GM19372 (cell line): ENCODE data around the gene KCNT1.

Experiments
- ATAC-seq: cut with Tn5 transposase; IDR thresholded peaks from one replicate; pipeline ENCODE4 v1.9.1; 2021; ENCODE audit warnings: mild to moderate bottlenecking, low read depth, moderate library complexity; ENCODE audit not compliant: unreplicated experiment

KCNT1 gene

GRCh38 chr9:135698236-135698635 lies 3.7 kb upstream of the KCNT1 start:
- no peak for ATAC-seq

- no peak for ATAC-seq
These were observed 3.2 kb upstream of the KCNT1 start for GRCh38 chr9:135698767-135699166.

- no peak for ATAC-seq
These were observed 2.5 kb upstream of the KCNT1 start, which contains the start of gene SOHLH1 for GRCh38 chr9:135699440-135699839. TSS of gene SOHLH1 (minus strand) at chr9:135699481. CDS start at chr9:135699467, 14 bp downstream.

GRCh38 chr9:135700525-135700924 lies 1.5 kb upstream of the KCNT1 start:
- no peak for ATAC-seq

GRCh38 chr9:135701067-135701958 lies 672 bp upstream of the KCNT1 start:
- no peak for ATAC-seq

- no peak for ATAC-seq
These were observed 1.7 kb downstream of the KCNT1 start for GRCh38 chr9:135703726-135704125.

GRCh38 chr9:135704483-135704882 lies 2.5 kb downstream of the KCNT1 start:
- no peak for ATAC-seq

- ATAC-seq = no peak
These were observed 3.4 kb downstream of the KCNT1 start for GRCh38 chr9:135705376-135705775.

- no peak for ATAC-seq
These were observed 4.3 kb downstream of the KCNT1 start for GRCh38 chr9:135706288-135706687.

- ATAC-seq = no peak
These were observed 5.5 kb downstream of the KCNT1 start for GRCh38 chr9:135707252-135708138.

GRCh38 chr9:135708164-135708563 lies 6.2 kb downstream of the KCNT1 start:
- ATAC-seq = no peak

GRCh38 chr9:135711391-135711790 lies 9.4 kb downstream of the KCNT1 start:
- ATAC-seq = no peak

- no peak for ATAC-seq
These were observed 9.9 kb downstream of the KCNT1 start for GRCh38 chr9:135711881-135712280.

GRCh38 chr9:135712613-135713295 lies 10.8 kb downstream of the KCNT1 start:
- ATAC-seq = no peak

GRCh38 chr9:135714242-135715055 lies 12.5 kb downstream of the KCNT1 start:
- no peak for ATAC-seq

GRCh38 chr9:135715056-135715595 lies 13.1 kb downstream of the KCNT1 start:
- ATAC-seq = no peak

GRCh38 chr9:135716045-135716444 lies 14.1 kb downstream of the KCNT1 start:
- ATAC-seq = no peak

GRCh38 chr9:135717410-135717809 lies 15.4 kb downstream of the KCNT1 start:
- no peak for ATAC-seq

- ATAC-seq = no peak
These were observed 16.6 kb downstream of the KCNT1 start for GRCh38 chr9:135718616-135719015.

- no peak for ATAC-seq
These were observed 17.5 kb downstream of the KCNT1 start for GRCh38 chr9:135719472-135719871.
